PC-9 (cell line): ENCODE data around the gene ADARB2. TPM values are rescaled to one million over a fixed set of nuclear protein-coding genes. Genes with fewer than 3 reads are reported as not detected.

Experiments
- BruUV-seq: library from RNA; stranded (reverse); fragments of 400-500 nt; replicated peaks from 2 replicates; lab custom pipeline; 2021; lab: Mats Ljungman, UMichigan
- CTCF ChIA-PET: fragments of 300-600 bp; sonication (Branson Sonifier 250); formaldehyde crosslinking; loops from one replicate; lab custom pipeline; 2022; ENCODE audit warnings: antibody characterized with exemption; lab: Charles Lee
- POLR2A ChIA-PET: fragments of 300-600 bp; sonication (Branson Sonifier 250); formaldehyde crosslinking; loops from one replicate; lab custom pipeline; 2022; ENCODE audit warnings: antibody characterized with exemption; ENCODE audit not compliant: unreplicated experiment; lab: Charles Lee
- DNase-seq, 2 experiments: peaks; one replicate each; pipeline versions ENCODE4 v3.0.0 to v3.0.0-alpha.2; 2015 to 2022; ENCODE audit warnings: mixed read lengths in 1 of 2
- H2AFZ ChIP-seq: fragments of 200-600 bp; sonication (generic); 2 replicates; pipeline ENCODE4 v1.8.1; 2017; ENCODE audit warnings: antibody characterized with exemption
- H3F3A ChIP-seq: fragments of 200-600 bp; sonication (generic); 2 replicates; pipeline ENCODE4 v1.8.1; 2017; ENCODE audit warnings: antibody characterized with exemption, mild to moderate bottlenecking, low read depth; ENCODE audit not compliant: insufficient read depth
- H3K27ac ChIP-seq: fragments of 200-600 bp; sonication (generic); 2 replicates; pipeline ENCODE4 v1.6.1; 2016; ENCODE audit warnings: mixed run types
- H3K27me3 ChIP-seq: fragments of 200-600 bp; sonication (generic); 2 replicates; pipeline ENCODE4 v1.6.1; 2016; ENCODE audit warnings: low read depth, mixed run types; ENCODE audit not compliant: insufficient read depth
- H3K36me3 ChIP-seq: fragments of 200-600 bp; sonication (generic); 2 replicates; pipeline ENCODE4 v1.6.1; 2016; ENCODE audit warnings: low read depth, mixed run types
- H3K4me1 ChIP-seq: fragments of 200-600 bp; sonication (generic); replicated peaks from 2 replicates; pipeline ENCODE4 v1.6.1; 2016; ENCODE audit warnings: mixed run types; ENCODE audit not compliant: insufficient read depth
- H3K4me2 ChIP-seq: fragments of 200-600 bp; sonication (generic); 2 replicates; pipeline ENCODE4 v1.6.1; 2017; ENCODE audit warnings: mixed run types
- H3K4me3 ChIP-seq: fragments of 200-600 bp; sonication (generic); 2 replicates; pipeline ENCODE4 v1.6.1; 2016; ENCODE audit warnings: mixed run types
- H3K79me2 ChIP-seq: fragments of 200-600 bp; sonication (generic); 2 replicates; pipeline ENCODE4 v1.6.1; 2017; ENCODE audit warnings: low read depth, mixed run types
- H3K9me2 ChIP-seq: fragments of 200-600 bp; sonication (generic); 2 replicates; pipeline ENCODE4 v1.8.1; 2017; ENCODE audit warnings: mild to moderate bottlenecking; ENCODE audit not compliant: insufficient read depth
- H3K9me3 ChIP-seq: fragments of 200-600 bp; sonication (generic); 2 replicates; pipeline ENCODE4 v1.8.1; 2016; ENCODE audit warnings: low read depth; ENCODE audit not compliant: insufficient read depth
- H4K20me1 ChIP-seq: fragments of 200-600 bp; sonication (generic); 2 replicates; pipeline ENCODE4 v1.8.1; 2017; ENCODE audit not compliant: insufficient read depth
- EZH2 ChIP-seq: fragments of 200-600 bp; sonication (generic); IDR thresholded peaks from 2 replicates; pipeline ENCODE4 v1.8.0; 2017; ENCODE audit warnings: antibody characterized with exemption, low read depth
- intact Hi-C: fragments of 100-400 bp; cut with micrococcal nuclease; formaldehyde crosslinking; loops from one replicate; pipeline ENCODE4 v1.10.0; 2022; ENCODE audit not compliant: unreplicated experiment
- total RNA-seq: library from RNA; stranded (reverse); gene quantifications from 2 replicates; pipeline ENCODE4 v1.2.3, GENCODE V29; 2021
- TF ChIP-seq, protein P1 (sequence below): fragments of 200-600 bp; sonication (generic); conservative IDR thresholded peaks from 2 replicates; pipeline ENCODE4 v1.6.1; 2017; ENCODE audit warnings: mixed run types, antibody characterized with exemption, mild to moderate bottlenecking, moderate library complexity

Gene ADARB2
- total RNA-seq, 1 experiment from 2014 or later = not detected

DNA sequence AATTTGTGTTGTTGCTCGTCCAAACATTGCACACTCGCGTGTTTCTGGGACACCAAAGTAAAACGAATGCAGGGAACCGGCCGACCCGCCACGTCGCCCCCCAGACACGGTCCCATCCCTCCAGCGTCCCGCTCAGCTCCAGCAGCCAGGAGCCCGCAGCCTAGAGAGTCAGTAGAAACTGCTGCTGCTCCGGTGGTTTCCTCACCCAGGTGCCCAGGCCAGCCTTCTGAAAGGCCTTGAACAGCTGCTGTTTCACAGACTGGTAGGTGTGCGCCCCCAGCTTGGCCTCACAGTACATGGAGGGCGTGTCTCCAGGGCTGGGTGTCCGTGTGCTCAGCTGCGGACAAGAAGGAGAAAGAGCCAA is 554.3 kb downstream of the ADARB2 start:
- H2AFZ ChIP-seq = no peak overlapping the region
- CTCF ChIA-PET = no interaction called here
- H3K4me1 ChIP-seq = no peaks in the 10 kb centered on the region
- no peak overlapping the region for H3K27ac ChIP-seq
- H3K4me3 ChIP-seq = no peak overlapping the region
- H4K20me1 ChIP-seq = no peaks in the 10 kb centered on the region
- POLR2A ChIA-PET = no interaction called here
- H3K4me2 ChIP-seq = no peak overlapping the region
- H3K27me3 ChIP-seq = peaks cover 93% of the 10 kb centered on the region
- H3K79me2 ChIP-seq = no peaks in the 10 kb centered on the region
- no peak for DNase-seq
- H3K9me3 ChIP-seq = no peaks in the 10 kb centered on the region
- intact Hi-C loops = no loop called here
- BruUV-seq = no TSS peak
- no peaks in the 10 kb centered on the region for H3F3A ChIP-seq
- H3K9me2 ChIP-seq = no peaks in the 10 kb centered on the region
- TF ChIP-seq, protein P1, sequence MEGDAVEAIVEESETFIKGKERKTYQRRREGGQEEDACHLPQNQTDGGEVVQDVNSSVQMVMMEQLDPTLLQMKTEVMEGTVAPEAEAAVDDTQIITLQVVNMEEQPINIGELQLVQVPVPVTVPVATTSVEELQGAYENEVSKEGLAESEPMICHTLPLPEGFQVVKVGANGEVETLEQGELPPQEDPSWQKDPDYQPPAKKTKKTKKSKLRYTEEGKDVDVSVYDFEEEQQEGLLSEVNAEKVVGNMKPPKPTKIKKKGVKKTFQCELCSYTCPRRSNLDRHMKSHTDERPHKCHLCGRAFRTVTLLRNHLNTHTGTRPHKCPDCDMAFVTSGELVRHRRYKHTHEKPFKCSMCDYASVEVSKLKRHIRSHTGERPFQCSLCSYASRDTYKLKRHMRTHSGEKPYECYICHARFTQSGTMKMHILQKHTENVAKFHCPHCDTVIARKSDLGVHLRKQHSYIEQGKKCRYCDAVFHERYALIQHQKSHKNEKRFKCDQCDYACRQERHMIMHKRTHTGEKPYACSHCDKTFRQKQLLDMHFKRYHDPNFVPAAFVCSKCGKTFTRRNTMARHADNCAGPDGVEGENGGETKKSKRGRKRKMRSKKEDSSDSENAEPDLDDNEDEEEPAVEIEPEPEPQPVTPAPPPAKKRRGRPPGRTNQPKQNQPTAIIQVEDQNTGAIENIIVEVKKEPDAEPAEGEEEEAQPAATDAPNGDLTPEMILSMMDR = no peak
- TF ChIP-seq EZH2 = no peak
- no peaks in the 10 kb centered on the region for H3K36me3 ChIP-seq

DNA sequence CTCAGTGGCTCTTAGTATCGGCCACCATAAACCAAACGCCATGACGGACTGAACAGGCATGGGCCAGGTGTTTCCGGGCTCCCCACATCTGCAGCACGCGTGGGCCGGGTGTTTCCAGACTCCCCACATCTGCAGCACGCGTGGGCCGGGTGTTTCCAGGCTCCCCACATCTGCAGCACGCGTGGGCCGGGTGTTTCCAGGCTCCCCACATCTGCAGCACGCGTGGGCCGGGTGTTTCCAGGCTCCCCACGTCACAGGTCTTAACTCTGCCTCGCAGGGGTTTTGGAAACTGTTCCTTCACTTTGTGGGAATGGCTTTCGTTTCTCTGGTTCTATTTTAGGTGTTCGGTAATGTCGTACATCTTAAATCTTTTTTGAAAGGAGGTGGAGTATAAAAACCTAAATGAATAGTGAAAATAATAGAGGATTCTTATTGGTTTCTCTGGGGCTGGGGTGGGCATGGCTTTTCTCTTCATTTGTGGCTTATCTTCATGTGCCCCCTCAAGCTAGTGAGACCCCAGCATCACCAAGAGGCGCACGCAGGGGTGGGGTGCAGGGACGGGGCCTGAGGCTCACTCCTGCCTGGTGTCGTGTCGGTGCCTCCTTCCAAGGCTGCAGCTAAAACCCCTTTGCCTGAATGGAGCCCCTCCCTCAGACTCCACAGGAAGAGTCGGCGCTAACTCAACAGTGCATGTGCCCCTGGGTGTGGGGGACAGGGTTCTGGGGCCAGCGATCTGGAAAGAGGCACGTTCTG is 554.9 kb downstream of the ADARB2 start:
- TF ChIP-seq, protein P1 = no peak
- TF ChIP-seq EZH2 = no peak
- intact Hi-C loops = no loop called here

DNA sequence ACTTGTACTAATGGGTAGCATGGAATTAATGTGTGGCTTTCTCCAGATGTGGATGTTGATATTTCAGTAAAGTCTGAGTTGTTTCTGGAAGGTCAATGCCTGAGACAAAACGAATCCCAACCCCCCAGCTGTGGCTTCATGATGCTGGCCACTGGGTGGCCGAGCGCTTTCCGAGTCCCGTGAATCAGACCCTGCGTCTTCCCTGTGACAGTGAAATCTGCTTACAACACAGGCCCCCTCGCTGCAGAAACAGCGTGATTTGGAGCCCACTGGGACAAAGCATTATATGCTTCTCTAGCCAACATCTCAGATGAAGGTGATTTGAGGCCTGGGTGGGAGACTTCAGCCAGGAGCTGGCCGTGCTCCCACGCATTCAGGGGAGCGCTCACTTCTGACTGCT is 556.5 kb downstream of the ADARB2 start:
- Histone ChIP-seq H3K4me3 (no peak overlapping the region), H3K79me2 (no peaks in the 10 kb centered on the region), H3K9me3 (no peaks in the 10 kb centered on the region), H3K27me3 (peaks cover 92% of the 10 kb centered on the region), H3K4me1 (no peaks in the 10 kb centered on the region), H3K36me3 (no peaks in the 10 kb centered on the region), H4K20me1 (no peaks in the 10 kb centered on the region), H3F3A (no peaks in the 10 kb centered on the region), H2AFZ (no peak overlapping the region), H3K4me2 (no peak overlapping the region), H3K9me2 (no peaks in the 10 kb centered on the region), H3K27ac (no peak overlapping the region)
- TF ChIP-seq, protein P1 = no peak
- no peak for TF ChIP-seq EZH2
- intact Hi-C loops = no loop called here
- DNase-seq = no peak
- no TSS peak for BruUV-seq
- CTCF ChIA-PET = no interaction called here
- POLR2A ChIA-PET = no interaction called here

More for the DNA sequence above, 554.9 kb downstream of the ADARB2 start:
- no peak overlapping the region for H2AFZ ChIP-seq
- peaks cover 92% of the 10 kb centered on the region for H3K27me3 ChIP-seq
- H3K9me3 ChIP-seq = no peaks in the 10 kb centered on the region
- no peaks in the 10 kb centered on the region for H4K20me1 ChIP-seq
- H3K79me2 ChIP-seq = no peaks in the 10 kb centered on the region
- no peak overlapping the region for H3K4me3 ChIP-seq
- no peak overlapping the region for H3K4me2 ChIP-seq
- no peak for DNase-seq
- no peaks in the 10 kb centered on the region for H3F3A ChIP-seq
- H3K27ac ChIP-seq = no peak overlapping the region
- ChIA-PET CTCF (no interaction called here), POLR2A (no interaction called here)
- H3K4me1 ChIP-seq = no peaks in the 10 kb centered on the region
- H3K36me3 ChIP-seq = no peaks in the 10 kb centered on the region
- H3K9me2 ChIP-seq = no peaks in the 10 kb centered on the region
- BruUV-seq = no TSS peak
